ENCODE results near the gene TNFRSF4. TPM values are rescaled to one million over a fixed set of nuclear protein-coding genes. Genes with fewer than 3 reads are reported as not detected.

TNFRSF4 gene
- total and polyA plus RNA-seq, 2 donors (not counting 1 experiment from before 2014, with no cell fraction given): 0.63 to 1.8 TPM

DNA sequence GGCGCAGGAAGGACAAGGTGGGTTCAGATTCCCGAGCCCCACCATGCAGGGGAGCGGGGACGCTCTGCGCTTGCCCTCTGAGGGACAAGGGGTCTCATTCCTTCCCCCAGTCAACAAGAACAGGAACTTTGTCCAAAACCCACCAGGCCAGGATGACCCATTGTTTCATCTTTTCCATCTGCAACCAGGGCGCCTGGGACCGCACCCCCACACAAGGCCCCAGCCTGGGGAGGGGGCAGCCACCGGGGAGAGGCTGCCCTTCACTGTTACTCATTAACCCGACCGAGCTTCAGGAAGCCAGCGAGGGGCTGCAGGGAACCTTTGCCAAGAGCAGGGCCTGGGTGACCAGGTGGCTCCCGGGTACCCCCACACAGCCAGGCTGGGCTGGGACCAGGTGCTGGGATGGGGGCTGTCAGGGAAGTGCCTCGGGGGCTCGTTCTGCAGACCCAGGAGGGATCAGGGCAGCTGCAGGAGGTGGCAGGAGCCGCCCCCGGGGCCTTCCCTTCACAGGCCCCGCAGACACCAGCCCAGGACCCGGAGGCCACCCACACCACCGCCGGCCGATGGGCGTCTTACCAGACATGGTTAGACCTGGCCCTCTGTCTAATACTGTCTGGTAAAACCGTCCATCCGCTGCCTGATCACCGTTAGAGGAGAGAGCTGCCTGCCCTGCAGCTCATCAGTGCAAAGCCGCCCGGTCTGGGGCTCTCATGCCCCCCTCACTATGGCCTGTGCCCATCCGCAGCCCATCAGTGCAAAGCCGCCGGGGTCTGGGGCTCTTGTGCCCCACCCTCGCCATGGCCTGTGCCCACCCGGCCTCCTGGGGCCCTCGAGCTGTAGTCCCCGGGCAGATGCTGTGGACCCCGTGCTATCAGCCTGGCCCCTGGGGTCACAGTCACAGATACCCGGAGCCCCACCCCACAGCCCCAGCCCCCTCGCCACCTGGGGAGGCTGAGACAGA, 45.2 kb downstream of the TNFRSF4 start:
- ATAC-seq (ENCODE audit: low read depth): no peak
- peaks cover 0 to 18% (median 2%) of the 10 kb centered on the region in 4 experiments for H3K27me3 ChIP-seq (replicated peaks in 1 of 4; ENCODE audit: control extremely low read depth in 1 of 4, control insufficient read depth in 3 of 4, insufficient read depth in 4 of 4, low read length in 3 of 4)
- no peaks in the 10 kb centered on the region for H4K20me1 ChIP-seq (ENCODE audit: control insufficient read depth, insufficient read depth, low read length, poor library complexity, severe bottlenecking)
- POLR2A ChIA-PET: interaction anchor here (0.6 to 2.3 kb wide), 4 partner anchors 11 to 40 kb away, joined by 3 to 14 read pairs (median 4); no protein-coding TSS in a partner anchor
- intact Hi-C loops (cut with micrococcal nuclease): no loop called here
- DNase-seq: no peak
- no peak overlapping the region for H3K4me3 Mint-ChIP-seq
- H3K9me3 ChIP-seq (ENCODE audit: control extremely low read depth in 1 of 3, control insufficient read depth in 2 of 3, insufficient read depth in 1 of 3, low read length in 2 of 3): peaks cover 0 to 6% (median 0%) of the 10 kb centered on the region in 3 donors
- peaks cover 39% of the 10 kb centered on the region for H3K4me1 Mint-ChIP-seq
- no peaks in the 10 kb centered on the region for H3K36me3 ChIP-seq (replicated peaks in 1 of 2; ENCODE audit: control extremely low read depth in 1 of 2, control insufficient read depth in 1 of 2, extremely low read depth in 1 of 2, insufficient read depth in 2 of 2, low read length in 1 of 2)
- H3K27me3 Mint-ChIP-seq: no peaks in the 10 kb centered on the region
- peaks cover 42 to 50% of the 10 kb centered on the region in 2 donors for H3K4me1 ChIP-seq (ENCODE audit: control insufficient read depth in 2 of 2, insufficient read depth in 2 of 2, low read length in 2 of 2)
- no peak overlapping the region for H2AFZ ChIP-seq (ENCODE audit: insufficient read depth, low read depth, low read length, poor library complexity, severe bottlenecking)
- no peaks in the 10 kb centered on the region for H3K79me2 ChIP-seq (ENCODE audit: control insufficient read depth, insufficient read depth, low read length)
- WGBS (ENCODE audit: insufficient coverage): 74% methylated on average over 34 of the region's 37 CpGs
- H3K4me3 ChIP-seq (ENCODE audit: control extremely low read depth in 1 of 5, extremely low read depth in 1 of 5, insufficient read depth in 1 of 5, low read depth in 2 of 5, low read length in 4 of 5): no peak overlapping the region
- CTCF ChIA-PET: interaction anchor here (1.0 to 1.8 kb wide), 4 partner anchors 9 to 47 kb away, joined by 3 to 5 read pairs (median 3); no protein-coding TSS in a partner anchor
- no peak overlapping the region for H3K27ac Mint-ChIP-seq
- H3K9ac ChIP-seq (ENCODE audit: low read length): no peak overlapping the region
- H3K27ac ChIP-seq (ENCODE audit: low read length in 2 of 2): no peak overlapping the region
- TF ChIP-seq, protein P1, sequence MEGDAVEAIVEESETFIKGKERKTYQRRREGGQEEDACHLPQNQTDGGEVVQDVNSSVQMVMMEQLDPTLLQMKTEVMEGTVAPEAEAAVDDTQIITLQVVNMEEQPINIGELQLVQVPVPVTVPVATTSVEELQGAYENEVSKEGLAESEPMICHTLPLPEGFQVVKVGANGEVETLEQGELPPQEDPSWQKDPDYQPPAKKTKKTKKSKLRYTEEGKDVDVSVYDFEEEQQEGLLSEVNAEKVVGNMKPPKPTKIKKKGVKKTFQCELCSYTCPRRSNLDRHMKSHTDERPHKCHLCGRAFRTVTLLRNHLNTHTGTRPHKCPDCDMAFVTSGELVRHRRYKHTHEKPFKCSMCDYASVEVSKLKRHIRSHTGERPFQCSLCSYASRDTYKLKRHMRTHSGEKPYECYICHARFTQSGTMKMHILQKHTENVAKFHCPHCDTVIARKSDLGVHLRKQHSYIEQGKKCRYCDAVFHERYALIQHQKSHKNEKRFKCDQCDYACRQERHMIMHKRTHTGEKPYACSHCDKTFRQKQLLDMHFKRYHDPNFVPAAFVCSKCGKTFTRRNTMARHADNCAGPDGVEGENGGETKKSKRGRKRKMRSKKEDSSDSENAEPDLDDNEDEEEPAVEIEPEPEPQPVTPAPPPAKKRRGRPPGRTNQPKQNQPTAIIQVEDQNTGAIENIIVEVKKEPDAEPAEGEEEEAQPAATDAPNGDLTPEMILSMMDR (IDR thresholded peaks at IDR 0.05): no peak
- peak overlapping the region; percentile 77 for H3K4me2 ChIP-seq (replicated peaks; ENCODE audit: low read depth, low read length, poor library complexity, severe bottlenecking)
- no peaks in the 10 kb centered on the region for H3K9me3 Mint-ChIP-seq (ENCODE audit: insufficient read depth)

DNA sequence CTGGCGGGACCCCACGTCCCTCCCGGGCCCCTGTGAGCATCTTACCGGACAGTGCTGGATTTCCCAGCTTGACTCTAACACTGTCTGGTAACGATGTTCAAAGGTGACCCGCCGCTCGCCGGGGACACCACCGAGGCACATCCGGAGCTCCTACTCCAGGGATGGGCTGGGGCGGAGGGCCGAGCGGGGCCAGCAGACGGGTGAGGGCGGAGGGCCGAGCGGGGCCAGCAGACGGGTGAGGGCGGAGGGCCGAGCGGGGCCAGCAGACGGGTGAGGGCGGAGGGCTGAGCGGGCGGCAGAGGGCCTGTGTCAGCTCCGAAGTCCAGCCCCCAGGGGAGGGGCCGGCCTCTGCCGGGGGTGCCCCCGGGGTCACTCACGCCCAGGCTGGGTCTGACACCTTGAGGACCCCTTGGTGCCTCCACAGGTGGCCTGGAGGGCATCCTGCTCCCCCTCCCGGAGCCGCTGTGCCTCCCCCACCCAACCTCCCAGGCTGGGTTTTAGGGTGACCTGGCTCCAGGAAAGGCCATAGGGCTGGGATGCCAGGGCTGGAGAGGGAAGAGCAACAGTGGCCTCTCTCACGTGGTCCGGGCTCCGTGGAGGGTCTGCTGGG, 46.0 kb downstream of the TNFRSF4 start:
- no peak overlapping the region for H3K27ac ChIP-seq (ENCODE audit: low read length in 2 of 2)
- Mint-ChIP-seq H3K27me3 (no peaks in the 10 kb centered on the region), H3K4me3 (no peak overlapping the region), H3K9me3 (ENCODE audit: insufficient read depth) (no peaks in the 10 kb centered on the region), H3K27ac (no peak overlapping the region), H3K4me1 (peaks cover 35% of the 10 kb centered on the region)
- no peak overlapping the region for H3K9ac ChIP-seq (ENCODE audit: low read length)
- peaks cover 0 to 10% (median 2%) of the 10 kb centered on the region in 4 experiments for H3K27me3 ChIP-seq (replicated peaks in 1 of 4; ENCODE audit: control extremely low read depth in 1 of 4, control insufficient read depth in 3 of 4, insufficient read depth in 4 of 4, low read length in 3 of 4)
- intact Hi-C loops (cut with micrococcal nuclease): no loop called here
- POLR2A ChIA-PET: interaction anchor here (1.1 to 1.9 kb wide), 2 partner anchors 9 to 31 kb away, joined by 3 to 5 read pairs; no protein-coding TSS in a partner anchor
- no peak overlapping the region for H2AFZ ChIP-seq (ENCODE audit: insufficient read depth, low read depth, low read length, poor library complexity, severe bottlenecking)
- no peak for ATAC-seq (ENCODE audit: low read depth)
- H3K4me2 ChIP-seq (replicated peaks; ENCODE audit: low read depth, low read length, poor library complexity, severe bottlenecking): no peak overlapping the region
- no peaks in the 10 kb centered on the region for H3K79me2 ChIP-seq (ENCODE audit: control insufficient read depth, insufficient read depth, low read length)
- H3K4me1 ChIP-seq (ENCODE audit: control insufficient read depth in 2 of 2, insufficient read depth in 2 of 2, low read length in 2 of 2): peaks cover 34 to 42% of the 10 kb centered on the region in 2 donors
- H4K20me1 ChIP-seq (ENCODE audit: control insufficient read depth, insufficient read depth, low read length, poor library complexity, severe bottlenecking): no peaks in the 10 kb centered on the region
- CTCF ChIA-PET: interaction anchor here (1.0 kb wide), 1 partner anchor 40 kb away, joined by 3 read pairs; no protein-coding TSS in a partner anchor
- WGBS (ENCODE audit: insufficient coverage): 93% methylated on average over 36 of the region's 36 CpGs
- no peak for TF ChIP-seq EZH2 (IDR thresholded peaks at IDR 0.05; ENCODE audit: borderline replicate concordance, insufficient read depth, low read depth, low read length, poor library complexity, severe bottlenecking)
- TF ChIP-seq, protein P1 (IDR thresholded peaks at IDR 0.05): no peak
- H3K9me3 ChIP-seq (ENCODE audit: control extremely low read depth in 1 of 3, control insufficient read depth in 2 of 3, insufficient read depth in 1 of 3, low read length in 2 of 3): peaks cover 0 to 6% (median 0%) of the 10 kb centered on the region in 3 donors
- H3K36me3 ChIP-seq (replicated peaks in 1 of 2; ENCODE audit: control extremely low read depth in 1 of 2, control insufficient read depth in 1 of 2, extremely low read depth in 1 of 2, insufficient read depth in 2 of 2, low read length in 1 of 2): no peaks in the 10 kb centered on the region
- H3K4me3 ChIP-seq (ENCODE audit: control extremely low read depth in 1 of 5, extremely low read depth in 1 of 5, insufficient read depth in 1 of 5, low read depth in 2 of 5, low read length in 4 of 5): no peak overlapping the region
- DNase-seq: no peak
